ENCODE data around the gene OR5B2.

- TF ChIP-seq CTCF (IDR thresholded peaks at IDR 0.05) (no peak), POLR2AphosphoS5 (IDR thresholded peaks at IDR 0.05) (no peak), POLR2A (IDR thresholded peaks at IDR 0.05) (no peak)
These were observed 36.0 kb downstream of the OR5B2 start for GRCh38 chr11:58391879-58392278.
